HCT116 (cell line): ENCODE measurements around the gene CDH13. TPM values are rescaled to one million over a fixed set of nuclear protein-coding genes. Genes with fewer than 3 reads are reported as not detected.

Source experiments
- ATAC-seq: fragments of 200-7000 bp; cut with Tn5 transposase; 2 replicates; pipeline ENCODE4 v1.9.1; 2020; ENCODE audit warnings: mild to moderate bottlenecking, moderate library complexity
- BruUV-seq: library from RNA; stranded (reverse); fragments of 400-500 nt; replicated peaks from 2 replicates; lab custom pipeline; 2021; lab: Mats Ljungman, UMichigan
- CTCF ChIA-PET: fragments of 300-600 bp; sonication (Branson Sonifier 250); formaldehyde crosslinking; loops from one replicate; lab custom pipeline; 2021; ENCODE audit warnings: antibody characterized with exemption; lab: Charles Lee
- POLR2A ChIA-PET: fragments of 300-600, 350-600 bp; sonication (Branson Sonifier 250); formaldehyde crosslinking; loops from one replicate; lab custom pipeline; 2021; ENCODE audit warnings: antibody characterized with exemption; lab: Charles Lee
- RAD21 ChIA-PET, 2 experiments: fragments of 300-600 bp; sonication (Branson Sonifier 250); formaldehyde crosslinking; loops; one replicate each; lab custom pipeline; 2023; ENCODE audit warnings: low total read pairs in 2 of 2; ENCODE audit not compliant: uncharacterized antibody in 2 of 2, unreplicated experiment in 2 of 2, low non-redundant PET in 1 of 2; lab: Charles Lee
- DNase-seq: peaks from one replicate; pipeline ENCODE4 v3.0.0-alpha.2; 2010; ENCODE audit warnings: low read depth, low spot score
- H2AFZ ChIP-seq: fragments of 200-600 bp; shearing (Covaris generic), sonication (generic); 2 replicates; pipeline ENCODE4 v1.6.1; 2017; ENCODE audit warnings: low read depth, mixed run types, mixed read lengths, antibody characterized with exemption, low read length; ENCODE audit not compliant: poor library complexity, severe bottlenecking
- H3K27ac ChIP-seq: 2 replicates; pipeline ENCODE4 v1.5.1; 2012; ENCODE audit warnings: low read depth, low read length
- H3K27me3 ChIP-seq: fragments of 200-600 bp; sonication (generic); 2 replicates; pipeline ENCODE4 v1.6.1; 2016; ENCODE audit warnings: mixed run types, low read length, mixed read lengths; ENCODE audit not compliant: insufficient read depth
- H3K36me3 ChIP-seq, 2 experiments: fragments of 200-500 bp in 1 of 2; fragments of 200-600 bp in 1 of 2; sonication (Bioruptor generic) in 1 of 2; sonication (generic) in 1 of 2; 2 replicates each; pipeline versions ENCODE4 v1.5.1 to v1.6.1; 2014 to 2016; ENCODE audit warnings: low read length in 2 of 2, inconsistent platforms in 1 of 2, mixed read lengths in 1 of 2, mixed run types in 1 of 2; ENCODE audit not compliant: insufficient read depth in 2 of 2, control insufficient read depth in 1 of 2
- H3K4me1 ChIP-seq, 2 experiments: fragments of 200-600 bp in 1 of 2; sonication (generic) in 1 of 2; 2 replicates each; pipeline versions ENCODE4 v1.5.1 to v1.6.1; 2012 to 2017; ENCODE audit warnings: low read length in 2 of 2, inconsistent platforms in 1 of 2, mild to moderate bottlenecking in 1 of 2, mixed read lengths in 1 of 2, mixed run types in 1 of 2, moderate library complexity in 1 of 2; ENCODE audit not compliant: insufficient read depth in 2 of 2, control insufficient read depth in 1 of 2
- H3K4me2 ChIP-seq: fragments of 200-600 bp; sonication (generic); 2 replicates; pipeline ENCODE4 v1.6.1; 2017; ENCODE audit warnings: mixed run types, low read length, mixed read lengths
- H3K4me3 ChIP-seq, 2 experiments: fragments of 200-600 bp in 1 of 2; sonication (generic) in 1 of 2; replicated peaks in 1 of 2; 2 replicates each; pipeline ENCODE4 v1.5.1; 2011 to 2016; ENCODE audit warnings: low read length in 2 of 2, control low read depth in 1 of 2, low read depth in 1 of 2, mild to moderate bottlenecking in 1 of 2, mixed read lengths in 1 of 2, mixed run types in 1 of 2
- H3K79me2 ChIP-seq: fragments of 200-600 bp; sonication (generic); 2 replicates; pipeline ENCODE4 v1.6.1; 2017; ENCODE audit warnings: mild to moderate bottlenecking, mixed run types, low read length, moderate library complexity, mixed read lengths; ENCODE audit not compliant: insufficient read depth
- H3K9ac ChIP-seq: fragments of 200-600 bp; sonication (generic); 2 replicates; pipeline ENCODE4 v1.6.1; 2016; ENCODE audit warnings: low read length, mixed read lengths
- H3K9me2 ChIP-seq: fragments of 200-600 bp; sonication (generic), shearing (Covaris generic); 2 replicates; pipeline ENCODE4 v1.6.1; 2017; ENCODE audit warnings: mixed run types, mild to moderate bottlenecking, moderate library complexity; ENCODE audit not compliant: insufficient read depth
- H3K9me3 ChIP-seq, 2 experiments: fragments of 200-500 bp in 1 of 2; fragments of 200-600 bp in 1 of 2; sonication (Bioruptor generic) in 1 of 2; sonication (generic) in 1 of 2; 2 replicates each; pipeline ENCODE4 v1.6.1; 2014 to 2017; ENCODE audit warnings: low read length in 2 of 2, mixed read lengths in 2 of 2, inconsistent platforms in 1 of 2, low read depth in 1 of 2, mild to moderate bottlenecking in 1 of 2, mixed run types in 1 of 2, moderate library complexity in 1 of 2; ENCODE audit not compliant: control insufficient read depth in 1 of 2, insufficient read depth in 1 of 2
- H4K20me1 ChIP-seq: fragments of 200-600 bp; sonication (generic), shearing (Covaris generic); 2 replicates; pipeline ENCODE4 v1.6.1; 2017; ENCODE audit warnings: mixed run types, mild to moderate bottlenecking, moderate library complexity; ENCODE audit not compliant: insufficient read depth
- ATF3 ChIP-seq: IDR thresholded peaks from 2 replicates; pipeline ENCODE4 v1.6.1; 2012
- CEBPB ChIP-seq: IDR thresholded peaks from 2 replicates; pipeline ENCODE4 v1.6.1; 2012; ENCODE audit warnings: low read depth
- CTCF ChIP-seq, 3 experiments: fragments of 200-600 bp in 1 of 3; sonication (generic) in 1 of 3; IDR thresholded peaks in 2 of 3; conservative IDR thresholded peaks in 1 of 3; 2 replicates each; pipeline ENCODE4 v1.5.1; 2012 to 2017; ENCODE audit warnings: low read depth in 2 of 3, low read length in 2 of 3, antibody characterized with exemption in 1 of 3, borderline replicate concordance in 1 of 3, control low read depth in 1 of 3, mild to moderate bottlenecking in 1 of 3, mixed read lengths in 1 of 3, mixed run types in 1 of 3, moderate library complexity in 1 of 3; ENCODE audit not compliant: insufficient read depth in 1 of 3
- EGR1 ChIP-seq: IDR thresholded peaks from 2 replicates; pipeline ENCODE4 v1.6.1; 2012; ENCODE audit warnings: low read depth
- ELF1 ChIP-seq: IDR thresholded peaks from 2 replicates; pipeline ENCODE4 v1.6.1; 2012; ENCODE audit warnings: low read depth, borderline replicate concordance
- EZH2phosphoT487 ChIP-seq: fragments of 200-600 bp; IDR thresholded peaks from 2 replicates; pipeline ENCODE4 v1.6.1; 2018; ENCODE audit warnings: antibody characterized with exemption, borderline replicate concordance
- JUND ChIP-seq: IDR thresholded peaks from 2 replicates; pipeline ENCODE4 v1.6.1; 2012
- POLR2A ChIP-seq: IDR thresholded peaks from 2 replicates; pipeline ENCODE4 v1.7.0; 2011; ENCODE audit warnings: borderline replicate concordance; ENCODE audit not compliant: insufficient read depth, insufficient read length; ENCODE audit errors: extremely low read depth
- POLR2AphosphoS5 ChIP-seq: IDR thresholded peaks from 2 replicates; pipeline ENCODE4 v1.6.1; 2011; ENCODE audit warnings: mild to moderate bottlenecking, low read depth, low read length, moderate library complexity
- RAD21 ChIP-seq: IDR thresholded peaks from 2 replicates; pipeline ENCODE4 v1.6.1; 2012; ENCODE audit warnings: low read depth, mild to moderate bottlenecking
- REST ChIP-seq: IDR thresholded peaks from 2 replicates; pipeline ENCODE4 v1.6.1; 2012; ENCODE audit warnings: low read depth
- SIN3A ChIP-seq: IDR thresholded peaks from 2 replicates; pipeline ENCODE4 v1.6.1; 2012; ENCODE audit warnings: low read depth
- SP1 ChIP-seq: IDR thresholded peaks from 2 replicates; pipeline ENCODE4 v1.6.1; 2012; ENCODE audit warnings: low read depth
- SRF ChIP-seq: IDR thresholded peaks from 2 replicates; pipeline ENCODE4 v1.6.1; 2012; ENCODE audit warnings: low read depth
- TCF7L2 ChIP-seq: IDR thresholded peaks from 2 replicates; pipeline ENCODE4 v1.7.0; 2011; ENCODE audit warnings: borderline replicate concordance, inconsistent platforms; ENCODE audit not compliant: insufficient read depth, insufficient read length; ENCODE audit errors: extremely low read depth
- YY1 ChIP-seq: IDR thresholded peaks from 2 replicates; pipeline ENCODE4 v1.6.1; 2011; ENCODE audit warnings: low read length, low read depth, moderate library complexity, mild to moderate bottlenecking; ENCODE audit not compliant: insufficient replicate concordance; ENCODE audit errors: extremely low read depth
- ZBTB33 ChIP-seq: IDR thresholded peaks from 2 replicates; pipeline ENCODE4 v1.6.1; 2011; ENCODE audit warnings: mild to moderate bottlenecking, low read length, moderate library complexity; ENCODE audit not compliant: insufficient replicate concordance; ENCODE audit errors: extremely low read depth
- ZFX ChIP-seq: fragments of 450-650 bp; IDR thresholded peaks from 2 replicates; pipeline ENCODE4 v1.6.1; 2017
- intact Hi-C: fragments of 100-400 bp; cut with micrococcal nuclease; formaldehyde crosslinking; loops from 2 replicates; pipeline ENCODE4 v1.10.0; 2022
- total RNA-seq: library from RNA; stranded (reverse); gene quantifications from one replicate; pipeline ENCODE4 v1.2.1, GENCODE V29; 2021; ENCODE audit not compliant: unreplicated experiment

CDH13 gene
- total RNA-seq, 1 experiment from 2014 or later = not detected

- Histone ChIP-seq H4K20me1 (no peaks in the 10 kb centered on the region), H3K4me1 (no peaks in the 10 kb centered on the region), H3K79me2 (no peaks in the 10 kb centered on the region), H3K9me2 (no peaks in the 10 kb centered on the region), H3K9ac (no peak overlapping the region), H3K36me3 (no peaks in the 10 kb centered on the region), H2AFZ (no peak overlapping the region), H3K9me3 (peaks cover 19 to 40% of the 10 kb centered on the region in 2 experiments; a peak in 3 of 4 replicates), H3K27ac (no peak overlapping the region), H3K4me3 (no peak overlapping the region), H3K4me2 (no peak overlapping the region), H3K27me3 (no peaks in the 10 kb centered on the region)
- DNase-seq (no peak), ATAC-seq (no peak)
- RAD21 ChIA-PET = no interaction called here
- TF ChIP-seq ZBTB33 (no peak), POLR2A (no peak), EGR1 (no peak), SRF (no peak), REST (no peak), CTCF (IDR thresholded peaks at IDR 0.05 in 2 of 3, conservative IDR thresholded peaks at IDR 0.05 in 1 of 3; ENCODE audit: borderline replicate concordance in 1 of 3, insufficient read depth in 1 of 3, low read depth in 2 of 3, low read length in 2 of 3) (no peak), ELF1 (no peak), SP1 (no peak), ZFX (no peak), TCF7L2 (no peak), ATF3 (no peak), SIN3A (no peak), POLR2AphosphoS5 (no peak), JUND (no peak), EZH2phosphoT487 (no peak), RAD21 (no peak), YY1 (no peak), CEBPB (no peak)
- no TSS peak for BruUV-seq
- intact Hi-C loops = no loop called here
- CTCF ChIA-PET = no interaction called here
- POLR2A ChIA-PET = no interaction called here
These were observed 536.0 kb downstream of the CDH13 start for GRCh38 chr16:83162791-83163190.
